Stimulated activated CD8-positive, alpha-beta memory T cell treated with anti-CD3 and anti-CD28 coated beads, Interleukin-7, amount 100 ng/mL, for 4 hours (primary cell): ENCODE results near the gene OR2A25.

Experiments
- DNase-seq, 2 donors: peaks; one replicate each; pipeline ENCODE4 v3.0.0-alpha.2; 2020; ENCODE audit warnings: low read depth in 2 of 2

OR2A25 gene

GRCh38 chr7:144074374-144074773, 4.8 kb downstream of the OR2A25 start:
- no peak for DNase-seq

GRCh38 chr7:144085978-144086377, 16.4 kb downstream of the OR2A25 start, which contains the start of gene OR2A12:
TSS of gene OR2A12 (plus strand) at chr7:144086278. CDS start at chr7:144095108, 8,830 bp downstream.
- DNase-seq: no peak

GRCh38 chr7:144086730-144087129, 17.1 kb downstream of the OR2A25 start:
- DNase-seq: no peak

GRCh38 chr7:144087230-144087629, 17.6 kb downstream of the OR2A25 start:
- DNase-seq: no peak

- DNase-seq: no peak
Measured at GRCh38 chr7:144090667-144091066, 21.1 kb downstream of the OR2A25 start.

GRCh38 chr7:144098776-144099175, 29.2 kb downstream of the OR2A25 start:
- DNase-seq: no peak

- no peak for DNase-seq
Measured at GRCh38 chr7:144100607-144101006, 31.0 kb downstream of the OR2A25 start.

- DNase-seq: no peak
Measured at GRCh38 chr7:144102041-144102440, 32.4 kb downstream of the OR2A25 start.

- DNase-seq: no peak
Measured at GRCh38 chr7:144105211-144105610, 35.6 kb downstream of the OR2A25 start.

- DNase-seq: no peak
Measured at GRCh38 chr7:144109283-144109682, 39.7 kb downstream of the OR2A25 start, which contains the start of gene OR2A2. TSS of gene OR2A2 (plus strand) at chr7:144109583. CDS start at chr7:144109583, 0 bp downstream.

- no peak for DNase-seq
Measured at GRCh38 chr7:144110272-144110671, 40.7 kb downstream of the OR2A25 start.

- DNase-seq: no peak
Measured at GRCh38 chr7:144113651-144114050, 44.0 kb downstream of the OR2A25 start.

- no peak for DNase-seq
Measured at GRCh38 chr7:144118341-144118740, 48.7 kb downstream of the OR2A25 start.

GRCh38 chr7:144122876-144123275, 53.3 kb downstream of the OR2A25 start, which contains the start of gene OR2A14:
TSS of gene OR2A14 (plus strand) at chr7:144123176. CDS start at chr7:144129113, 5,937 bp downstream.
- DNase-seq: no peak
